SK-N-SH (cell line): ENCODE data around the gene PCDH1.
A peak's percentile ranks its signal among the peaks of the same experiment; 100 is the strongest.

Experiments
- POLR2AphosphoS5 ChIP-seq: IDR thresholded peaks from 2 replicates; pipeline ENCODE4 v1.6.1; 2012; ENCODE audit warnings: low read depth, low read length
- TF ChIP-seq, protein P1 (sequence below): fragments of 200-600 bp; sonication (generic); IDR thresholded peaks from 2 replicates; pipeline ENCODE4 v1.6.1; 2017; ENCODE audit warnings: antibody characterized with exemption, mild to moderate bottlenecking, moderate library complexity
- TF ChIP-seq, protein P2 (sequence below): IDR thresholded peaks from 2 replicates; pipeline ENCODE4 v1.4.0; 2012; ENCODE audit warnings: low read depth

DNA sequence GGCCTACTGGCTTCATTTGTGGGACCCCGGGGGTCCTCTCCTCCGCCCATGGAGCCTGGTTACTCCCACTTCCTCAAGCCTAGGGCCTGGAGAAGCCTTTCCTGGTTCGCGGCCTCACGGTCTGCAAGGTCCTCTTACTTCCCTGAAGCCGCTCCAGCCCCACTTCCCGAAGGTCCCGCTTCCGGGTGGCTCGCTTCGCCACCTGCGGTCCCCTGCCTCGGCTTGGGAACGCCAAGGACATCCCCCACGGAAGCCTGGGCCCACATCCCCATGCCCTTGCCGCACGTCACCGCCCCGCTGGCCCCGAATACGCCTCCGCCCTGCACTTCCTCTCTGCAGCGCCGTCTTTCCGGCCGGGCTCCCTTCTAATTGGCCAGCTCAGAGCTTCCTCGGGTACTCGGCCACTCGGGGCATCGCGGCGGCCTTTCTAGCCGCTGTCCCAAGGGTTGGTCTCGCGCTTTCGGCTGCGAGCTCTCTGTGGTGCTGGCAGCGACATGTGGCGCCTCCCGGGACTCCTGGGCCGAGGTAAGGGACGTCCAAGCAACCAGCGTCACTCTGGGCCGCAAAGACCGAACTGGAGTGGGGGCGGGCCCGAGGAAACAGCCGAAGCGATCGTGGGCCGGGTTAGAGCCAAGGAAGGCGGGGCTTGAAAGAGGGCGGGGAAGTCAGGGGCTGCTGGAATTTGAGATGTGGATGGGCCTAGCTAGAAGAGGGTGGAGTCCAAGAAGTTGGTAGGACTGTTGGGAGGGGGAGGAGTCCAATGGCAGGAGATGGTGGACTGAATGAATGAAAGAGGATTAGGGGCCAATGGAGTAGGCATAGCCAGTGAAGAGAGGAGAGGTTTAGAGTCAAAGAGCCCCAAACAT, 45.5 kb upstream of the PCDH1 start, which contains the start of gene DELE1:
- peak; percentile 85 for TF ChIP-seq POLR2AphosphoS5
- TF ChIP-seq, protein P1, sequence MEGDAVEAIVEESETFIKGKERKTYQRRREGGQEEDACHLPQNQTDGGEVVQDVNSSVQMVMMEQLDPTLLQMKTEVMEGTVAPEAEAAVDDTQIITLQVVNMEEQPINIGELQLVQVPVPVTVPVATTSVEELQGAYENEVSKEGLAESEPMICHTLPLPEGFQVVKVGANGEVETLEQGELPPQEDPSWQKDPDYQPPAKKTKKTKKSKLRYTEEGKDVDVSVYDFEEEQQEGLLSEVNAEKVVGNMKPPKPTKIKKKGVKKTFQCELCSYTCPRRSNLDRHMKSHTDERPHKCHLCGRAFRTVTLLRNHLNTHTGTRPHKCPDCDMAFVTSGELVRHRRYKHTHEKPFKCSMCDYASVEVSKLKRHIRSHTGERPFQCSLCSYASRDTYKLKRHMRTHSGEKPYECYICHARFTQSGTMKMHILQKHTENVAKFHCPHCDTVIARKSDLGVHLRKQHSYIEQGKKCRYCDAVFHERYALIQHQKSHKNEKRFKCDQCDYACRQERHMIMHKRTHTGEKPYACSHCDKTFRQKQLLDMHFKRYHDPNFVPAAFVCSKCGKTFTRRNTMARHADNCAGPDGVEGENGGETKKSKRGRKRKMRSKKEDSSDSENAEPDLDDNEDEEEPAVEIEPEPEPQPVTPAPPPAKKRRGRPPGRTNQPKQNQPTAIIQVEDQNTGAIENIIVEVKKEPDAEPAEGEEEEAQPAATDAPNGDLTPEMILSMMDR, result no peak
- TF ChIP-seq, protein P2, sequence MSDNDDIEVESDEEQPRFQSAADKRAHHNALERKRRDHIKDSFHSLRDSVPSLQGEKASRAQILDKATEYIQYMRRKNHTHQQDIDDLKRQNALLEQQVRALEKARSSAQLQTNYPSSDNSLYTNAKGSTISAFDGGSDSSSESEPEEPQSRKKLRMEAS, result peak; percentile 82
